ENCODE measurements around the gene CAD.

DNA sequence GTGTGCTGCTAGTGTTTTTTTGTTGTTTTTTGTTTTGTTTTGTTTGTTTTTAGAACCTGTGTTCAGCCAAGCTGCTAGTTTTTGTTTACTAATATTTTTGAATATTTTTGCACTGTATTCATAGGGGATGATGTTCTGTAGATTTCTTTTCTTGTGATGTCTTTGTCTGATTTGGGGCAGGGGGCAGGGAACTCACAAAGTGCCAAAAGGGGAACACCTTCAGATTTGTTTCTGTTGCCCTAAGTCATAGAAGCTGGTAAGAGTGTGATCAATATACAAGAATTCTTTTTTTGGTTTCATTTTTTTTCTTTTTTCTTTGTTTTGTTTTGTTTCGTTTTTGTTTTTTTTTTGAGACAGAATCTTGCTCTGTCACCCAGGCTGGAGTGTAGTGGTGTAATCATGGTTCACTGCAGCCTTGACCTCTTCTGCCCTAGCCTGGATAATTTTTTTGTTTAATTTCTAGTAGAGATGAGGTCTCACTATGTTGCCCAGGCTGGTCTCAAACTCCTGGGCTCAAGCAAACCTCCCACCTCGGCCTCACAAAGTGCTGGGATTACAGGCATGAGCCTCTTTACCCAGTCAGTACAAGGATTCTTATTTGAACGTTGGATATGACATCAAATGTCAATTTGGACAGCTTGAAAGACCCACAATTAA, 37.7 kb upstream of the CAD start:
- TF ChIP-seq POLR2AphosphoS5 (IDR thresholded peaks at IDR 0.05; ENCODE audit: low read depth, low read length), result no peak
- no peak for TF ChIP-seq POLR2A (IDR thresholded peaks at IDR 0.05; ENCODE audit: low read depth, low read length)
- TF ChIP-seq TAF1 (IDR thresholded peaks at IDR 0.05; ENCODE audit: low read depth, low read length), result no peak
- TF ChIP-seq SPI1 (IDR thresholded peaks at IDR 0.05; ENCODE audit: low read depth, low read length), result no peak
- no peak for TF ChIP-seq POU2F2 (IDR thresholded peaks at IDR 0.05; ENCODE audit: low read depth, low read length)
- TF ChIP-seq PAX5 (IDR thresholded peaks at IDR 0.05; ENCODE audit: insufficient read depth, low read length, severe bottlenecking), result no peak

All from GM12891 (cell line).